Epithelial cell of proximal tubule (primary cell): ENCODE data around the gene USO1. TPM values are rescaled to one million over a fixed set of nuclear protein-coding genes. Genes with fewer than 3 reads are reported as not detected.

ENCODE experiments used
- DNase-seq: peaks from one replicate; pipeline ENCODE4 v3.0.0-alpha.2; 2011; ENCODE audit warnings: low read depth
- H3K4me3 ChIP-seq: 2 replicates; pipeline ENCODE4 v1.5.1; 2011; ENCODE audit warnings: low read depth, mild to moderate bottlenecking, low read length
- total RNA-seq: library from RNA; depleted of rRNA; stranded (reverse); fragments of >200 nt; gene quantifications from 2 replicates; pipeline ENCODE4 v1.2.3, GENCODE V29; 2015
- TF ChIP-seq, protein P1 (sequence below): conservative IDR thresholded peaks from 2 replicates; pipeline ENCODE4 v1.5.1; 2012; ENCODE audit warnings: low read depth, mild to moderate bottlenecking, low read length

The USO1 gene
- total RNA-seq, 1 donor from 2014 or later = 57.8 TPM

- H3K4me3 ChIP-seq = no peak overlapping the region
- DNase-seq = no peak
- TF ChIP-seq, protein P1, sequence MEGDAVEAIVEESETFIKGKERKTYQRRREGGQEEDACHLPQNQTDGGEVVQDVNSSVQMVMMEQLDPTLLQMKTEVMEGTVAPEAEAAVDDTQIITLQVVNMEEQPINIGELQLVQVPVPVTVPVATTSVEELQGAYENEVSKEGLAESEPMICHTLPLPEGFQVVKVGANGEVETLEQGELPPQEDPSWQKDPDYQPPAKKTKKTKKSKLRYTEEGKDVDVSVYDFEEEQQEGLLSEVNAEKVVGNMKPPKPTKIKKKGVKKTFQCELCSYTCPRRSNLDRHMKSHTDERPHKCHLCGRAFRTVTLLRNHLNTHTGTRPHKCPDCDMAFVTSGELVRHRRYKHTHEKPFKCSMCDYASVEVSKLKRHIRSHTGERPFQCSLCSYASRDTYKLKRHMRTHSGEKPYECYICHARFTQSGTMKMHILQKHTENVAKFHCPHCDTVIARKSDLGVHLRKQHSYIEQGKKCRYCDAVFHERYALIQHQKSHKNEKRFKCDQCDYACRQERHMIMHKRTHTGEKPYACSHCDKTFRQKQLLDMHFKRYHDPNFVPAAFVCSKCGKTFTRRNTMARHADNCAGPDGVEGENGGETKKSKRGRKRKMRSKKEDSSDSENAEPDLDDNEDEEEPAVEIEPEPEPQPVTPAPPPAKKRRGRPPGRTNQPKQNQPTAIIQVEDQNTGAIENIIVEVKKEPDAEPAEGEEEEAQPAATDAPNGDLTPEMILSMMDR = no peak
Observed at GRCh38 chr4:75817901-75818300, 93.5 kb downstream of the USO1 start.

- no peak for DNase-seq
- no peak overlapping the region for H3K4me3 ChIP-seq
- TF ChIP-seq, protein P1 = no peak
Observed at GRCh38 chr4:75819121-75819520, 94.7 kb downstream of the USO1 start.

DNA sequence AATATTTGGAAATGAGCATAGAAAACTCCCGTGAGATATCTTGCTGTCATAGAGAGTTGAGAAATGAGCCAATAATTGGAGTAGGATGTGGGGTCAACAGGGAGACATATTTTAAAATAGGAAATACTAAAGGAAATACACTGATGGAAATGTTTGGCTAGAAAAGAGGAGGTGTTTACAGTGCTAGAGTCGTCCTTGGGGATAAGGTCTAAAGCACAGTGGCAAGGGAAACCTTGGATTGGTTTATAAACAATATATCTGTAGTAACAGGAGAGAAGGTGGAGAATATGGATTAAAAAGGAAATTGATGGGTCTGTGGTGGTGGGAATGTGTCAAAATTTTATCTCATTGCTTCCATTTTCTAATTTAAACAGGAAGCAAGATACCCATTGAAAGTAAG, 95.8 kb downstream of the USO1 start:
- TF ChIP-seq, protein P1 = no peak
- no peak for DNase-seq
- no peak overlapping the region for H3K4me3 ChIP-seq

DNA sequence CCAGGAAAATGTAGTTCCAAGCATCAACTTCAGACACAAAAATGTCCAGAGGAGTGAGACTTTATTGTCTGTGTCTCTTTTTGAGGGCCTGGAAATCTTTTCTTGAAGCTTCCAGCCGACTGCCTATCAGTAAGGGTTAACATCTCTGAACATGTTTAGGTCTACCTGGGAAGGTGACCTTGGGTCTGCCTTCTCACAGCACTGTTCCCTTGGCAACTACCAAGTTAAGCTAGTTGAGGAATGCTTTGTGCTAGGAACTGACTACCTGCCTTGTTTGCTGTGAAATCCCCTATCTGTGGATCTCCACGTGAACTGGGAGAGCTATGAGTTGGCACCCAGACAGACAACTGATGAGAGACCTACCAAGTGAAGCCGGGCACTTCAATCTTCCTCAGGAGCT, 96.3 kb downstream of the USO1 start:
- H3K4me3 ChIP-seq = no peak overlapping the region
- TF ChIP-seq, protein P1 = no peak
- DNase-seq = no peak

- H3K4me3 ChIP-seq = no peak overlapping the region
- no peak for DNase-seq
- TF ChIP-seq, protein P1 = no peak
Observed at GRCh38 chr4:75821216-75821615, 96.8 kb downstream of the USO1 start.

GRCh38 chr4:75821966-75822365, 97.6 kb downstream of the USO1 start:
- H3K4me3 ChIP-seq = no peak overlapping the region
- no peak for DNase-seq
- TF ChIP-seq, protein P1 = no peak

- H3K4me3 ChIP-seq = no peak overlapping the region
- TF ChIP-seq, protein P1 = no peak
- DNase-seq = no peak
Observed at GRCh38 chr4:75822416-75822815, 98.0 kb downstream of the USO1 start.
